ENCODE results near the gene ASAP2.

ASAP2 gene

DNA sequence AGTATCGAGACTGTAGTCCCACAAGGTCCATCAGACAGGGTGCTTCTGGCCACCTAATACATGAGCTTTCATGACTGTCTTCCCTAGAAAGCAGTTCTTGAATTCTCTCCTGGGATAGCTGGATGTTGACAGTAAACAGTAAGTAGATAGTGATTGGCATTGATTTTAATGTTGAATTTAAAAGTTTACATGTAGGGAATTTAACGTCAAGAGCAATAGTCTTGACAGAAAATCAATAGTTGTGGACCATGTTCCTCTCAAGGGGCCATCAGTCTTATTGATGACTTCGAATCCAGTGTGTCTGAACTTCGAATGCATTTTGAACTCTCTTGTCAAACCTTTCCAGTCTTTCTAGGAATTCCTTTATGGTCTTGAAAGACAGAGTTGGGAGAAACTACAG, 152.9 kb downstream of the ASAP2 start:
- DNase-seq, result no peak

DNA sequence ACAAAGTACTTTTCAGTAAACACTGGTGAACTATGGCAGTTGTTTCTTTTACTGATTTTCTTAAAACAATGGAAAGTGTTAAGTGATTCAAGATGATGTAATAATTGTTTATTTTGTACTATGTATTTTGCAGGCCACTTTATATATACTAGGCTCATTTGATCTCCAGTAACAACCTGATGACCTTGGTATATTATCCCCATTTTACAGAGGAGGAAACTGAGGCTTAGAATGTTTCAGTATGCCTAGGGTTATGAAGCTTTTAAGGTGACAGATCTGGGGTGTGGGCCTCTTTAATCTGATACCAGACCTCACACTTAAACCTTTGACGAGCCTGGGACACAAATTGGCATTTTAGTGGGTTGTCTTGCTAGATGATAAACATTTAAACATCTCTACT, 153.5 kb downstream of the ASAP2 start:
- no peak for DNase-seq

DNA sequence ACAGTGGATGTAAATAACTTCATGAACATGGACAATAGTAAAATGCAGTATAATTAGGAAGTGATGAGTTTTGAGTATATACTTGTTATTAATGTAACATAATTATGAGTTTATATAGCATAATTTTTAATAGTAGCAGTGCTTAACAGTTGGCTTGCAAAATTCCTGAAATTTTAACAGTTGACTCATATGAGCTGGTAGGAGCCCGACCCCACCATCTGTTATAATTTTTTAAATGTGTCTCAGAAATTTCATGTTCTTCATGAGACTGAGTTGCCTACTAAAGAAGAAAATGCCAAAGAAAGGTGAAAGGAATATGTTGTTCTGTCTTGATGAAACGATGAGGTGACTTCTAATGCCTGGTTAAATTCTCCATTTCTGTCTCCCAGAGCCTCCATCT, 154.1 kb downstream of the ASAP2 start:
- DNase-seq, result no peak

DNA sequence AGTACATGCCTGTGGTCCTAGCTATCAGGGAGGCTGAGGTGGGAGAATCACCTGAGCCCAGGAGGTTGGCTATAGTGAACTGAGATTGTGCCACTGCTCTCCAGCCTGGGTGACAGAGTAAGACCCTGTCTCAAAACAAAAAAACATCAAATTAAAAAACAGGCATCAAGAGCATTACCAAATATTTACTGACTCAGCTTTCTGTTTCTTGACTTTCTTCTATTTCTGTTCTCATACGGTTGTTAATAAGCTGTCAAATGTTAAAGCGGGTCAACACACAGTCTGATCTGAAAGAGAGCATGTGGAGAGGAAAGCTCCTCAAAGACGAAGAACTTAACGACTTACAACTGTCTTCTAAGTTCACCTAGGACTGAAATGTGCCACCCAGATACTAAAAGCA, 157.8 kb downstream of the ASAP2 start:
- no peak for DNase-seq

DNA sequence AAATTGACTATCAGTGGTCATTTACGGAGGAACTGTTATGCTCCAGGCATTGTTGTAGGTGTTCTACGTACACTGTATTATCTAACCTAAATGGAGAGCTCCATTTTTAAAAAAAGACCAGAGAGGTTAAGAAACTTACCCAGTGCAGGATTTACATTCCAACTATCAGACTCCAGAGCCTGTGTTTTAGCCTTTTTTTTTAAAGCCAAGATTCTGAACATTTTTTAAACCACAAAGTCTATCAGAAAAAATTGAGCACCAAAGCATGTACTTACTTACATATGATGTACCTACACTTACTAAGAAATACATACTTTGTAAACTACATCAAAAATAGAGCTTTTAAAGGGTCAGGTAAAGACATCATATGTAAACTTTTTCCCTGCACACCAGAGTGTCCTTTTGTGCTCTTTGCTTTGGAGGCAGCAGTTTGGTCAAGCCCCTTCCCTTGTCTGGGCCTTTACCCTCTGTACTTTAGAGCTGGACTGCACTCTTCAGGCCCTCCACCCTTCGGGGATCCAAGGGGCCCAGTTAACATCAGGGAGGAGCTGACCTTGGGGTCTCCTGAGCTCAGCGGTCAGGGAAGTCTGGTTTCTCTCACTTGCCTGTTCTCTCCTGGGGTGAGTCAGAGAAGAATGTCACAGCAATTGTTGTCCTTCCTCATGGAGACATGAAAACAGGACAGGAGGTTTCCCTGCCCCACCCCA, 158.3 kb downstream of the ASAP2 start:
- DNase-seq, result no peak

DNA sequence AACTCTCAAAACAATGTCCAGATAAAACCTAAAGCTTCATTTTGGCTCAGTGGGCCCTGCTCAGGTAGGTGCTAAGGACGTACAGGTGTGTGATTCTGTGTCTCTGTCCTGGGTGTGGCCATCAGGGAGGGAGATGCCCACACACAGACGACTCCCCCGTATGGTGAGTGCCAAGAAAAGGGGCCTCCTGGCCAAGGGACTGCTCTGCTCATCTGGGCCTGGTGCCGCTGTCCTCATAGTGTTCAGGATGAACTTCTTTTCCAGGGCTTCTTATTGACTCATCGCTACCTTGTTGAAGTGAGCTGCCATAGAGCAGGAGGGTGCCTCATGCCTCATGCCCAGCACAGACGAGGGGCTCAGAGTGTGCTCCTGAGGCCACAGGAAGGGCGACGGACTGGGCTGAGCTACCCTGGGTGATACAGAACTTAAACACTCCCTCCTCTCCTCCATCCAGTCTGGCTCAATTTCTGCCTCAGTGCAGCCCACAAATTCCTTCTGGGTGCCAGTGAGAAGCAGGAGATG, 158.9 kb downstream of the ASAP2 start:
- no peak for DNase-seq

DNA sequence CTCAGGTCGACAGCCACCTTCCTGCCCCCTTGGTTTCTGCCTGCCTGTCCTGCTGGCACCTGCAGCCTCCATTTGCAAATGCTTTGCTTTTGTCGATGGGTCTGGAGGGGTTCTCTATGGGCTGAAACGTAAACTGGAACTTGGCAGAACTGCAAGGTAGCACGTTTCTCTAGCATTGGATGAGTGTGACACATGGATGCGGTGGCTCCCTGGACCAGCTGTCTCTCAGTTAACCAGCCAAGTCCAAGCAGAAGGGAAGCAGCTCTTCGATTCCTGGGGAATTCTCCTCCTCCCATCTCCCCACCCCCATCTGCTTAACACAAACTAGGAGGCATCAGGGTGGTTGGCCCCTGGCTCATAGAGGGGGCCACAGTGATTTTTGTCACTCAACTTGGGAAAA, 159.4 kb downstream of the ASAP2 start:
- DNase-seq, result no peak

DNA sequence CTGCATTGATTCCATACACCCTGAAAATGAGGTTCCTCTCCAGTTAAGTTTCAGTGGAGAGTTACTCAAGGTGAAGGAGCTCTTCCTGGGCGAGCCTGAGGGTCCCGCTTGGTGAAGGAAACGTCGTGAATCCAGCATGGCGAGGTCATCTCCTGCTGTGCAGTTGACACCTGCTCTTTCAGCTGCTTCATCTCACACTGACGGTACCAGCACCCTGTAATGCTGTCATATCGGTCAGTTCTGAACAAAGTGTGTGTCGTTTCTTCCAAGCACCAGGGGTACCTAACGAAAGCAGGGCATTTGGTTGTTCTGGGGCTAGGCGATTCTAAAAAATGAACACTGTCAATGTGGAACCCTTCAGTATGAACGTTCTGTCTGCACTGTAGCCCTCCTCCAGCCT, 164.1 kb downstream of the ASAP2 start:
- no peak for DNase-seq

DNA sequence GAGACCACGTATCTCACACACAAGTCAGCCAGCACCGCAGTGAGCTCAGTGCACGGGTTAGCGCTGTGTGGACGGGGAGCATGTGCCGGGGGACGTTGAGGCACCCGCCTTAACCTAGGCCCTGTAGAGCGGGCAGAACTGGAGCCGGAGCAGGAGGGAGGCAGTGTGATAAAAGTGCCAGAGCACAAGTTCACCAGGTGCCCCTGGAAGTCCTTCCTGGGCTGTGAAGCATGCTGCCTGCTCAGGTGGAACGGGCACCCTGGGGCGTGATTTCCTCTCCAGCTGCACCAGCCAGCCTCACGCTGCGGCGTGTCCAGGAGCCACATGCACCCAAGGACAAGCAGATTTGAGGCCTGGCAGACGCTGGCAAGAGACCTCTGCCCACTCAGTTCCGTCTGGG, 166.4 kb downstream of the ASAP2 start:
- DNase-seq, result peak; percentile 86

DNA sequence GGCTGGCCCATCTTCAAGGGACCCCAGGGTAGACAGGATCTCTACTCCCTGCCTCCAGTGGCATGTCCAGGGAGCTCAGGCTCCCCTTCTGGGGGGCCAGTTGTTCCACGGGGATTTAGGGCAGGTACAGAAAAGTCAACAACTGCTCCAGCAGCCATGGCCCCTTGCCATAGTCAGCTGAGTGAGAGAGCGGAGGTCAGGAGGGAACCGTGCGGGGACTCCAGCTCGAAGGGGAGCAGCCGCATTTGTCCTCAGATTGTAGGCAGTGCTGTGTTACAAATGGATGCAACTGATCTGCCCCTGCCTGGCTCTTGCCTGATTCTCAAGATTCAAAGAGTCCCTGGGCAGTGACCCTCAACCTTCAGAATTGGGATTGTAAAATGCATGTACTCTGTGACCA, 166.9 kb downstream of the ASAP2 start:
- peak; percentile 43 for DNase-seq

DNA sequence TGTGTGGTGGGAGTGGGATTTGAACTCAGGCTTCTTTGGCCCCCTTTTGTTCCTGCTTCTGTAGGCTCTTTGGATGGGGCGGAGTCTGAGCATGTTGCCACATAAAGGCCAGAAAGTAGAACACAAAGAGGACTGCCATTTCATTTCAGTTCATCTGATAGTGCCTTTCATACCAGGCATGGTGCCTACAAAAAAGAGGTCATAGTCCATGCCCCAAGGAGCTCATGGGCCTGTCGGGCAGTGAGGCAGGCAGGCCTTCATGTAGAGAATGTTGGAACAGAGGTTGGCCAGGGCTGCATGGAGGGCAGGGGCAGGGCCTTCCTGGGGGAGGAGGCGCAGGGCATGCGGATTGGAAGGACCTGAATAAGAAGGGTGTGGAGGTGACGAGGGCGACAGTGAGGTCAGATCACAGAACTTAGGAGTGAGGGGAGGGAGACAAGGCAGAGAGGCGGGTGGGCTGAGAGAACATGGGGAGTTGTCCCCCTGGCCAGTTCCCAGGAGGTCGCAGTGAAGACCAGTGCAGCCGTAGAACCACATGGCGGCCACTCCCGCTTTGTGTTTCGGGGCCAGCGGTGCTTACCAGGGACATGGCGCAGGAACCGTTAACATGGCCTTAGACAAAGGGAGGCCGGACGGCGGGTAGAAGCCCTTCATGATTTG, 167.6 kb downstream of the ASAP2 start:
- DNase-seq, result no peak

DNA sequence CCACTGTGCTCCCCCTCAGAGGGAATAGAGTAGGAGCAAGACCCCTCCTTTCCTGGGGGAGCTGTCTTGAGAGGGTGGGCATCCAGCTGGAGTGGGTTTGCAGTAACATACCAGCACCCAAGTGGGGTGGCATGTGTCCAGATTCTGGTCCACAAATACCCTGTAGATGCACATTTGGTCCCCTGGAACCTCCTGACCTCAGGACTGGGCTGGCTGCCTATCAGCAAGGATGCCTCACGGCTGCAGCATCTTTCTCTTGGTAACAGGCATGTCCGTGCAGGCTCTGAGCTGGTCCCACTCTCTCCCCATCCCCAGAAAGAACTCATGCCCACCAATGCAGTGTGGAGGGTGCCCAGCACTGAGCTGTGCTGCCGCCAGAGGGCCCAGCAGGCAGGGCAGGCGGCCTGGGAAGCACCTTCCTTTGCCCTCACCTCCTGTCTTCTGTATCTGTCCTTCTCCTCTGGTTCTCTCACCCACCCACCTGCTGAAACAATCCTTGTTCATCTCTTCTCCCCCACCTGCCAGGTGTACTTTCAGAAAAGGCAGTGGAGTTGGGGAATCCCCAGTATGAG, 169.3 kb downstream of the ASAP2 start:
- DNase-seq, result no peak

DNA sequence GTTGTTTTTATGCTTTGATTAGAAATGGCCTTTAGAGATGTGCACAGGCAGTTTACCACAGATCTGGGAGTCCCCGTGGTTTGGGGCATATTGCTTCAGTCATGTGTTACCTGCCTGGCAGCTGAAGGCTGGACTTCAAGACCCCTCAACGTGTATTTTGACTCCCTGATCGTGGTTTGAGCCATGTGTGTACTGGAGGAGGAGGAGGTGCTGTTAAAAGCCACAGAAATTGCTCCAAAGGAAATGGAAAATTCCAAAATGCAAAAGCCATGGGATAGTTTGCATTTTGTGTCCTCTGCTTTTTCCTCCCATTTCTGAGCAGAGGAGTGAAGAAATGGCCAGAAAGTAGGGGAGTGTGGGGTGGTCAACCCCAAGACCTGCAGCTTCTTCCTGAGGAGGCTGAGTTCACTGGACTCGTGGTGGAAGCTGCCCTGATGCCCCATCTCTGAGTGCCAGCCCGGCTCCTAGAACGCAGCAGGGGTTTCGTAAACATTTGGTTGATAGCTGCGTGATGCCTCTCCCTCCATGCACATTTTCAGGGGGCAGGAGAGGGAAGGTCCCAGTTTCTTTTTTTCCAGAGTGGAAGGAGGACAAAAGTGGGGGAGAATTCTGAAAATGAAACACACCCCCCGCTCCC, 171.0 kb downstream of the ASAP2 start:
- no peak for DNase-seq

DNA sequence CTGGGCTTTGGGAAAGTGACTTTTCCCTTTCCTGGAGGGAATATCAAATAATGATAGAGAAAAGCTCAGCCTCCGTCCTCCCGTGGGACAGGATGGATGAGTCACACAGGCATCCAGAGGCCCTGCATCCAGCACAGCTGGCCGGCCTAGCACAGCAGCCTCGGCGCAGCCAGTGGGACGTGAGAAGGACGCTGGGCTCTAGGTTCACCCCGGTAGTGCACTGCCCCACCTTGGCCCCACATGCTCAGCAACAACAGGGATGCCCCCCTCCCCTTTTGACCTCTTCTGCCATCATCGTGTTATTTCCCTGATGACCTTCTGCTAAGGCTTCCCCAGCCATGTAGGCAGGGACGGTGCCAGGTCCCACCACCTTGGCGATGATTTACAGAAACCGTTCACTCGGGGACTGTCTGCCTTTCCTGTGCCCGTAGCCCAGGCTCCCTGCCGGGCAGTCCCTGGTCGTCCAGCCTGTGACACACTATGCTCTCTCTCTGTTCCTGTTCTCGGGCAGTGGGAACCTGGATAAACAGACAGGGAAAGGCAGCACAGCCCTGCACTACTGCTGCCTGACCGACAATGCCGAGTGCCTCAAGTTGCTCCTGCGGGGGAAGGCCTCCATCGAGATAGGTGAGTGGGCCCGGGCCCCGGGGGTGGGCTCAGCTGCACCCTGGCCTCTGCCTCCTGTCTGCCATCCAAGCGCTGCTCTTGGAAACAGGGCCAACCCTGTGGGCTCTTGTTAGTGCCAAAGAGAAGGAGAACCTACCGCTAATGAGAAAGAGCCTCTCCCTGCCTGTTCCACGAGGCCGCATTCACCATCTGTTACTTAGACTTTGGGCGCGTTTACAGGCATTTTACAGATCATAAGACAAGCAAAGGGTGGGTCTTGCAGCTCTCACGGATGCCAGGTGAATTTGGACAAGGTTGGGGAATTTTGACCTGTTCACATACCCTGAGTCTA, 172.1 kb downstream of the ASAP2 start:
- no peak for DNase-seq

DNA sequence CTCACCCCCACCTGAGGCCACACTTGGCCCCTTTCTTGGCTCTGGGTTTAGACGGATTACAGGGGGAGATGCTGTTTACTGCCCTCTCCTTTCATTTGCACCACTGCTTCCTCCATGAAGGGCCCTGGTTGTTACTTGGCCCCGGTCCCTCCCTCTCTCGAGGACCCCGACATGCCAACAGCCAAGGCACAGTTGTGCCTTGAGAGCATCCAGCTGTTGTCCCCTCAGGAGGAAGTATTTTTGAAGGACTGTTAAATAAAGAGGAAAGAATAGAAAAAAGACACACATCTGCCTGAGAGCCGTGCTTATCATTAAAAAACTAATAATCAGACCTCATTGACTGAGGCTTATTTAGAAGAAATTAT, 172.8 kb downstream of the ASAP2 start:
- DNase-seq, result no peak

DNA sequence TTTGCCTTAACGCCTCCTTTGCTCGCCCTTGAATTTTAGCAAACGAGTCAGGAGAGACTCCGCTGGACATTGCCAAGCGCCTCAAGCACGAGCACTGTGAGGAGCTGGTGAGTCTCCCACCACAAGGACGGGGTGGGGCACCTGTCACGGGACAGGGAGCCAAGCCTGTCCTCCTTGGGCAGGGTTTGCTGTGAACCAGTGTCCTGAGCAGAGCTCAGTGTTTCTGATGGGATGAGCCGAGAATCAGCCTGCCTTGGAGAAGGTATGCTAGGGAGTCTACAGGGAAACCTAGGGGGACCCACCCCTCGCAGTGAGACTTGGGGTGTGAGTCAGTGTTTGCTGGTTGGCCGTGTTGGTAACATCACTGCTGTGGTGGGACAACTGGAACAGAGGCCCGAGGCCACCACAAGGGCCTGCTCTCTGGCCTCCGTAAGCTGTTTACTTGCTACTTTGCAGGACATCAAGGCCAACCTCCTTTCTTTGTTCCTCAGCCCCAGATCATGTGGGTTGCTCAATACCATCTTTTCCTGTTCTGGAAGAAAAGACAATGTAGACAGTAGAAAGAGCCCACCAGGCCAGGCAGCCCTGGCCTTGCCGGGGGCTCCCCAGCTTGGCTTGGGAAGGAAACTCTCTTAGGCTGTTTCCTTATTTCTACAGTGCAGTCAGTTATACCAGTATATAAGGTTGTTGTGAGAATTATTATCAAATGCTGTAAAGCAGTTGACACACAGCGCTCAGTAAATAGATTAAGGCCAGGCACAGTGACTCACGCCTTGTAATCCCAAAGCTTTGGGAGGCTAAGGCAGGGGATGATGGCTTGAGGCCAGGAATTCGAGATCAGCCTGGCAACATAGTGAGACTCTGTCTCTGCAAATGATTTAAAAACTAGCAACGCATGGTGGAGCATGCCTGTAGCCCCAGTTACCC, 174.4 kb downstream of the ASAP2 start:
- no peak for DNase-seq

DNA sequence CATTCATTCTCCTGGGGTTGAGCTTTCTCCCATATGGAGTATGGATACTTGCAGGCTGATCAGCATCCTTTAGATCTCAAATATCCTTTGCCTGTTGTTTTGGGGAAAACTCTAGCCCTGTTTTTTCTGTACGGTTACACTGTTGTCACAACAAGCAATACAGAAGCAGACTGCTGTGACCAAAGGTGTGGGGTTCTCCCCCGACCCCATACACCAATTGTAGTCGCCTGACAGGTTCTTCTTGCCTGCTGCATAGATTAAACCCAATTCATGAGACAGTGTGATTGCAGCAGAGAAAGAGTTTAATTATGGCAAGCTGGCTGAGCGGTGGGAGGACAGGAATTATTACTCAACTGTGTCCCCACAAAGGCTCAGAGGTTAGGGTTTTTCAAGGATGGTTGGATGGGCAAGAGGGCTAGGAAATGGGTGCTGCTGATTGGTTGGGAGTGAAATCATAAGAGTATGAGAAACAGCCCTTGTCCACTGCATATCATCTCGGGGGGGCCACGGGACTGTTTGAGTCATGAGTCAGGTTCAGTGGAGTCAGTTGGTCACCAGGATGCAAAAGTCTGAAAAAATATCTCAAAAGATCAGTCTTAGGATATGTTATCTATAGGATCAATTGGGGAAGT, 176.1 kb downstream of the ASAP2 start:
- DNase-seq, result no peak

DNA sequence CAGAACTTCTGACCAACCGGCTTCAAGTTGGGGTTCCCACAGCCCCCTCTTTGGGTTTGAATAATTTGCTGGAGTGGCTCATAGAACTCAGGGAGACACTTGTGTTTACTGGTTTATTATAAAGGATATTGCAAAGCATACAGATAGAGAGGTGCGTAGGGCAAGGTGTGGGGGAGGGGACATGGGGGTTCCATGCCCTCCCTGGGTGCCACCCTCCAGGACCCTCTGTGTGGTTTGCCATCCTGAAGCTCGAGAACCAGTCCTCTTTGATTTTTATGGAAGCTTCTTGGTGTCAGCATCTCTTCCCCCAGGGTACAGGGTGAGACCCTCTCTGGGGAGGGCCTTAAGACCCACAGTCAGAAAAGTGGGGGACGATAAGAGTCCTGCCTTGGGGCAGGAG, 177.9 kb downstream of the ASAP2 start:
- DNase-seq, result no peak

DNA sequence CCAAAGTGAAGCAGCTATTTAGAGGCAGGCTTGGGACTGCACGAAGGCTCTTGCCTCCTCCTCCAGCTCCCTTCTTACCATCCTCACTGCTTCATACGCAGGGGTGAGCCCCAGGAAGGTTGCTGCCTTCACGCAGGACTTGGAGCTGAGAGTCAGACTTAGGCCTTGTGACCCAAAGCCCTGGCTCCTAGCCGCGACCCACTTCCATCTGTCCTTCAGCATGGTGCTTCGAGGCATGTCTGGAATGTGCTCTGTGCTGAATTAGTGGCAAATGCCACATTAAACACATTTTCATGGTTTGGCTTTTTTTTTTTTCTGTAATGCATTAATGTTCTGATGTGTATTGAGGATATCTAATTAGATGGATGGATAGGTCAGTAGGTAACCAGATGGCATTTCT, 179.2 kb downstream of the ASAP2 start:
- no peak for DNase-seq

DNA sequence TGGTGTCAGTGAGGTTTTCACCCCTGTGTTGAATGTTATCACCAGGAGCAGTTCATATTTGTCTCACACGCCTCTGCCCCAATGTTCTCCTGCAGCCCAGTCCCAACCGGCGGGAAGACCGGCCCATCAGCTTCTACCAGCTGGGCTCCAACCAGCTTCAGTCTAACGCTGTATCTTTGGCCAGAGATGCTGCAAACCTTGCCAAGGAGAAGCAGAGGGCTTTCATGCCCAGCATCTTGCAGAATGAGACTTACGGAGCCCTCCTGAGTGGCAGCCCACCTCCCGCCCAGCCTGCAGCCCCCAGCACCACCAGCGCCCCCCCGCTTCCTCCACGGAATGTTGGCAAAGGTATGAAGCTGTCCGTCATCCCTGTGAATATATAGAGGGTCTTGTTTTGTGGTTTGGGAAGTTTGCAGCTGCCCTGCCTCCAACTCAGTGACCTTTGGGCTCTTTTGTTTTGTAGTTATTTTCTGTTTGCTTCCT, 181.6 kb downstream of the ASAP2 start:
- DNase-seq, result no peak
